GM19372 (cell line): ENCODE data around the gene JAKMIP1.

Experiments
- ATAC-seq: cut with Tn5 transposase; IDR thresholded peaks from one replicate; pipeline ENCODE4 v1.9.1; 2021; ENCODE audit warnings: mild to moderate bottlenecking, low read depth, moderate library complexity; ENCODE audit not compliant: unreplicated experiment

The JAKMIP1 gene

GRCh38 chr4:6106156-6106555 lies 94.2 kb downstream of the JAKMIP1 start:
- ATAC-seq: no peak

- ATAC-seq: no peak
Measured at GRCh38 chr4:6105311-6105911, 94.9 kb downstream of the JAKMIP1 start.

- no peak for ATAC-seq
Measured at GRCh38 chr4:6104541-6105130, 95.7 kb downstream of the JAKMIP1 start.

GRCh38 chr4:6097581-6097980 lies 102.8 kb downstream of the JAKMIP1 start:
- no peak for ATAC-seq

- ATAC-seq: no peak
Measured at GRCh38 chr4:6095897-6096296, 104.5 kb downstream of the JAKMIP1 start.

GRCh38 chr4:6095023-6095752 lies 105.2 kb downstream of the JAKMIP1 start:
- no peak for ATAC-seq

- ATAC-seq: no peak
Measured at GRCh38 chr4:6093671-6094070, 106.7 kb downstream of the JAKMIP1 start.

GRCh38 chr4:6092971-6093370 lies 107.4 kb downstream of the JAKMIP1 start:
- ATAC-seq: no peak

GRCh38 chr4:6092131-6092530 lies 108.2 kb downstream of the JAKMIP1 start:
- no peak for ATAC-seq

- ATAC-seq: no peak
Measured at GRCh38 chr4:6090931-6091330, 109.4 kb downstream of the JAKMIP1 start.

- no peak for ATAC-seq
Measured at GRCh38 chr4:6088950-6089349, 111.4 kb downstream of the JAKMIP1 start.

- ATAC-seq: no peak
Measured at GRCh38 chr4:6087669-6088341, 112.5 kb downstream of the JAKMIP1 start.

- no peak for ATAC-seq
Measured at GRCh38 chr4:6086846-6087245, 113.5 kb downstream of the JAKMIP1 start.

GRCh38 chr4:6085691-6086628 lies 114.4 kb downstream of the JAKMIP1 start:
- no peak for ATAC-seq

- no peak for ATAC-seq
Measured at GRCh38 chr4:6085028-6085690, 115.2 kb downstream of the JAKMIP1 start.

- no peak for ATAC-seq
Measured at GRCh38 chr4:6079965-6080364, 120.4 kb downstream of the JAKMIP1 start.

GRCh38 chr4:6078560-6078959 lies 121.8 kb downstream of the JAKMIP1 start:
- no peak for ATAC-seq

GRCh38 chr4:6076391-6076790 lies 124.0 kb downstream of the JAKMIP1 start:
- no peak for ATAC-seq

GRCh38 chr4:6074758-6075157 lies 125.6 kb downstream of the JAKMIP1 start:
- no peak for ATAC-seq
